Adrenal gland (tissue), 12 donors: Measurements from ENCODE around the gene U2AF1L4. TPM values are rescaled to one million over a fixed set of nuclear protein-coding genes. Genes with fewer than 3 reads are reported as not detected.

ENCODE experiments used
- DNase-seq, 7 donors: peaks; one replicate each; pipeline ENCODE4 v3.0.0-alpha.2; 2019 to 2020
- H3K27ac ChIP-seq, 5 donors: fragments of 200-600 bp; sonication (generic) in 4 of 5; 1 replicate in 3 of 5; 2 replicates in 2 of 5; pipeline versions ENCODE4 v1.5.1 to v1.8.0; 2016 to 2020; ENCODE audit warnings: mild to moderate bottlenecking in 1 of 5
- H3K27me3 ChIP-seq: fragments of 200-600 bp; 2 replicates; pipeline ENCODE4 v1.8.0; 2021
- H3K36me3 ChIP-seq, 2 donors: fragments of 200-600 bp; replicated peaks in 1 of 2; 1 replicate in 1 of 2; 2 replicates in 1 of 2; pipeline versions ENCODE4 v1.5.1 to v1.8.0; 2018 to 2022
- H3K4me1 ChIP-seq, 2 donors: fragments of 200-600 bp; replicated peaks in 1 of 2; 1 replicate in 1 of 2; 2 replicates in 1 of 2; pipeline versions ENCODE4 v1.5.1 to v1.8.0; 2018 to 2021
- H3K4me3 ChIP-seq, 4 donors: fragments of 200-600 bp; sonication (generic) in 3 of 4; one replicate each; pipeline ENCODE4 v1.5.1; 2016 to 2018
- H3K9me3 ChIP-seq, 3 donors: fragments of 200-600 bp; sonication (generic) in 1 of 3; replicated peaks in 1 of 3; 1 replicate in 2 of 3; 2 replicates in 1 of 3; pipeline versions ENCODE4 v1.5.1 to v1.8.0; 2016 to 2021
- POLR2A ChIP-seq, 2 donors: fragments of 450-650 bp; IDR thresholded peaks; one replicate each; pipeline ENCODE4 v1.6.1; 2017; ENCODE audit warnings: antibody characterized with exemption in 2 of 2, mild to moderate bottlenecking in 2 of 2, moderate library complexity in 1 of 2
- WGBS, 4 donors: extraction: QIAGEN DNeasy Blood & Tissue Kit in 2 of 4; methylation state at CpG; one replicate each; pipeline versions ENCODE4 v1.1.5 to v1.1.7; 2013 to 2017; 5-methylcytosine and 5-hydroxymethylcytosine counted together
- intact Hi-C, 2 donors: fragments of 100-400 bp; cut with DNase I; formaldehyde crosslinking; loops; one replicate each; pipeline versions ENCODE4 v1.14.1 to v1.15.0; 2022 to 2023
- polyA plus RNA-seq, 3 donors: library from polyadenylated mRNA; stranded (reverse); fragments of 200-250 nt in 2 of 3; fragments of 350-450 nt in 1 of 3; fragmentation: Illumina TruSeq in 1 of 3; extraction: RNeasy Lipid Tissue Mini Kit (QIAGEN cat#74804) in 1 of 3; gene quantifications; one replicate each; pipeline ENCODE4 v1.2.3, GENCODE V29; 2013 to 2014
- total RNA-seq, 9 donors: library from RNA; depleted of rRNA in 4 of 9; stranded (reverse); fragments of >200 nt in 4 of 9; fragments of 120-200 nt in 1 of 9; fragmentation: NEBNext Ultra II Directional in 1 of 9; extraction: Animal tissue kit (Norgen Biotek cat#: 25700) in 1 of 9; gene quantifications; one replicate each; pipeline versions ENCODE4 v1.1.0 to v1.2.4, GENCODE V29; 2013 to 2023
- TF ChIP-seq, protein P1 (sequence below), 6 experiments: fragments of 450-650 bp in 4 of 6; fragments of 200-600 bp in 2 of 6; sonication (generic) in 1 of 6; IDR thresholded peaks; 1 replicate in 5 of 6; 2 replicates in 1 of 6; pipeline versions ENCODE4 v1.5.1 to v1.8.0; 2016 to 2021; ENCODE audit warnings: antibody characterized with exemption in 6 of 6, mild to moderate bottlenecking in 2 of 6, moderate library complexity in 1 of 6
- donor health status: healthy with polysubstance abuse.
- donor health status: Bipolar disorder and iron deficiency.
- donor health status: DM: yes; HTN: yes; CAD: no.
- donor health status: DM: no; HTN: no; CAD: no.
- donor health status: DM: no; HTN: no; CAD: no.
- donor health status: DM: yes; HTN: yes; CAD: no.

The U2AF1L4 gene
- total and polyA plus RNA-seq, 12 donors: 14.8 to 255 (median 32.8) TPM

GRCh38 chr19:35757749-35758608 is 12.8 kb upstream of the U2AF1L4 start, which contains the start of gene PROSER3:
TSS of gene PROSER3 (plus strand) at chr19:35758176. CDS start at chr19:35758216, 40 bp downstream.
- intact Hi-C loops: no loop called here
- Histone ChIP-seq H3K36me3 (peaks cover 0 to 22% of the 10 kb centered on the region in 2 donors), H3K9me3 (no peaks in the 10 kb centered on the region), H3K4me1 (peaks cover 33 to 35% of the 10 kb centered on the region in 2 donors), H3K4me3 (peak within 1 kb of the TSS; percentile 62 to 89 (median 72)), H3K27me3 (no peaks in the 10 kb centered on the region), H3K27ac (peak within 1 kb of the TSS; percentile 91 to 97 (median 96))
- 0 to 1% (median 0%) methylated on average over 26 to 53 of the region's 53 CpGs for WGBS, 4 donors
- TF ChIP-seq, protein P1, sequence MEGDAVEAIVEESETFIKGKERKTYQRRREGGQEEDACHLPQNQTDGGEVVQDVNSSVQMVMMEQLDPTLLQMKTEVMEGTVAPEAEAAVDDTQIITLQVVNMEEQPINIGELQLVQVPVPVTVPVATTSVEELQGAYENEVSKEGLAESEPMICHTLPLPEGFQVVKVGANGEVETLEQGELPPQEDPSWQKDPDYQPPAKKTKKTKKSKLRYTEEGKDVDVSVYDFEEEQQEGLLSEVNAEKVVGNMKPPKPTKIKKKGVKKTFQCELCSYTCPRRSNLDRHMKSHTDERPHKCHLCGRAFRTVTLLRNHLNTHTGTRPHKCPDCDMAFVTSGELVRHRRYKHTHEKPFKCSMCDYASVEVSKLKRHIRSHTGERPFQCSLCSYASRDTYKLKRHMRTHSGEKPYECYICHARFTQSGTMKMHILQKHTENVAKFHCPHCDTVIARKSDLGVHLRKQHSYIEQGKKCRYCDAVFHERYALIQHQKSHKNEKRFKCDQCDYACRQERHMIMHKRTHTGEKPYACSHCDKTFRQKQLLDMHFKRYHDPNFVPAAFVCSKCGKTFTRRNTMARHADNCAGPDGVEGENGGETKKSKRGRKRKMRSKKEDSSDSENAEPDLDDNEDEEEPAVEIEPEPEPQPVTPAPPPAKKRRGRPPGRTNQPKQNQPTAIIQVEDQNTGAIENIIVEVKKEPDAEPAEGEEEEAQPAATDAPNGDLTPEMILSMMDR (IDR thresholded peaks at IDR 0.05): no peak
- TF ChIP-seq POLR2A (IDR thresholded peaks at IDR 0.05): peak; percentile 50 to 74
- peak; percentile 98 to 100 (median 99) for DNase-seq

GRCh38 chr19:35757231-35757748 is 12.1 kb upstream of the U2AF1L4 start:
- TF ChIP-seq POLR2A (IDR thresholded peaks at IDR 0.05): peak in 1 of 2 donors; percentile 46
- TF ChIP-seq, protein P1 (IDR thresholded peaks at IDR 0.05): no peak
- Histone ChIP-seq H3K9me3 (no peaks in the 10 kb centered on the region), H3K27me3 (no peaks in the 10 kb centered on the region), H3K27ac (peak overlapping the region; percentile 91 to 97 (median 96)), H3K36me3 (peaks cover 0 to 27% of the 10 kb centered on the region in 2 donors), H3K4me1 (peaks cover 33 to 35% of the 10 kb centered on the region in 2 donors), H3K4me3 (peak overlapping the region in 2 of 4 donors; percentile 11 to 79)
- 2 to 11% (median 7%) methylated on average over 5 to 19 of the region's 19 CpGs for WGBS, 4 donors
- DNase-seq: peak; percentile 73 to 92 (median 88)
- intact Hi-C loops: no loop called here

GRCh38 chr19:35756377-35757230 is 11.4 kb upstream of the U2AF1L4 start, which contains the start of gene HSPB6:
TSS of gene HSPB6 (minus strand) at chr19:35757029. CDS start at chr19:35757008, 21 bp downstream.
- Histone ChIP-seq H3K27me3 (no peaks in the 10 kb centered on the region), H3K27ac (peak within 1 kb of the TSS; percentile 91 to 97 (median 96)), H3K4me1 (peaks cover 33 to 35% of the 10 kb centered on the region in 2 donors), H3K36me3 (peaks cover 0 to 24% of the 10 kb centered on the region in 2 donors), H3K9me3 (no peaks in the 10 kb centered on the region), H3K4me3 (peak within 1 kb of the TSS in 2 of 4 donors; percentile 23 to 79)
- intact Hi-C loops: no loop called here
- DNase-seq: peak; percentile 72 to 84 (median 76)
- 3 to 6% (median 3%) methylated on average over 7 to 52 of the region's 52 CpGs for WGBS, 4 donors
- peak; percentile 71 to 74 for TF ChIP-seq POLR2A (IDR thresholded peaks at IDR 0.05)
- TF ChIP-seq, protein P1 (IDR thresholded peaks at IDR 0.05): no peak
